ENCODE data around the gene UFSP1.

UFSP1 gene

GRCh38 chr7:100890653-100891567, 1.4 kb upstream of the UFSP1 start (continued):
- TF ChIP-seq ZNF8 (CRISPR knock-in tag; IDR thresholded peaks at IDR 0.05): no peak
- TF ChIP-seq, protein P1, sequence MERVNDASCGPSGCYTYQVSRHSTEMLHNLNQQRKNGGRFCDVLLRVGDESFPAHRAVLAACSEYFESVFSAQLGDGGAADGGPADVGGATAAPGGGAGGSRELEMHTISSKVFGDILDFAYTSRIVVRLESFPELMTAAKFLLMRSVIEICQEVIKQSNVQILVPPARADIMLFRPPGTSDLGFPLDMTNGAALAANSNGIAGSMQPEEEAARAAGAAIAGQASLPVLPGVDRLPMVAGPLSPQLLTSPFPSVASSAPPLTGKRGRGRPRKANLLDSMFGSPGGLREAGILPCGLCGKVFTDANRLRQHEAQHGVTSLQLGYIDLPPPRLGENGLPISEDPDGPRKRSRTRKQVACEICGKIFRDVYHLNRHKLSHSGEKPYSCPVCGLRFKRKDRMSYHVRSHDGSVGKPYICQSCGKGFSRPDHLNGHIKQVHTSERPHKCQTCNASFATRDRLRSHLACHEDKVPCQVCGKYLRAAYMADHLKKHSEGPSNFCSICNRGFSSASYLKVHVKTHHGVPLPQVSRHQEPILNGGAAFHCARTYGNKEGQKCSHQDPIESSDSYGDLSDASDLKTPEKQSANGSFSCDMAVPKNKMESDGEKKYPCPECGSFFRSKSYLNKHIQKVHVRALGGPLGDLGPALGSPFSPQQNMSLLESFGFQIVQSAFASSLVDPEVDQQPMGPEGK (CRISPR knock-in tag; IDR thresholded peaks at IDR 0.05; ENCODE audit: borderline replicate concordance): no peak
- no peak for TF ChIP-seq ZFP3 (CRISPR knock-in tag; IDR thresholded peaks at IDR 0.05)
- no peak for TF ChIP-seq ARNTL (CRISPR knock-in tag; IDR thresholded peaks at IDR 0.05; ENCODE audit: borderline replicate concordance, low read depth)
- no peak for TF ChIP-seq PPARA (CRISPR knock-in tag; IDR thresholded peaks at IDR 0.05; ENCODE audit: borderline replicate concordance)

- no peak for TF ChIP-seq ZFP3 (CRISPR knock-in tag; IDR thresholded peaks at IDR 0.05)
- ATAC-seq: no peak
Measured at GRCh38 chr7:100888291-100888987, 1.1 kb downstream of the UFSP1 start.

DNA sequence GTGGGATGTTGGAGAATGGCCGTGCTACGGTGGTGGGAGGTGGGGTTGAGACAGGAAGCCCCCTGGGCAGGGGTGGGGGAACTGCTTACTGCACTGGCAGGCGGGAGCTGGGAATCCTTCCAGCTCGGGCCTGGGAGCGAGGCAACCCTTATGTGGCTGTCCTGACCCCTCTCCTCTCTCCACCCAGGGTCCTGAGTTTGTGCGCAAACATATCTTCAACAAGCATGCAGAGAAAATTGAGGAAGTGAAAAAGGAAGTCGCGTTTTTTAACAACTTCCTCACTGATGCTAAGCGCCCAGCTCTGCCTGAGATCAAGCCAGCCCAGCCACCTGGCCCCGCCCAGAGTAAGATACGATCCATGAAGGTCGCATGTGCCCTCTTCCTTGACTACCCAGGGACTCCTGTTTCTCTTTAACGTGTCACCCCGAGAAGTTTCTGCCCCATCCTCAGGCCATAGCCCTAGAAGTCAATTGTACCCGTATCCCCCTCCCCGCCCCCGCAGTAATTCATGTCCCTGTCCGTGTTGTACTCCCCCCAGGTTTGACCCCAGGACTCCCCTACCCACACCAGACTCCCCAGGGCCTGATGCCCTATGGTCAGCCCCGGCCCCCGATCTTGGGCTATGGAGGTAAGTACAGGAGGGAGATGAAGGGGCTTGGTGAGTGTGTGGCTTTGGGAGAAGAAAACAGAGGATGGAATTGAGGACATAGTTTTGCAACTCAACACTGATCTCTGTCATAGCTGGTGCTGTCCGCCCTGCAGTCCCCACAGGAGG, 1.8 kb downstream of the UFSP1 start:
- no peak for ATAC-seq
- TF ChIP-seq OSR1 (CRISPR knock-in tag; IDR thresholded peaks at IDR 0.05): no peak
- TF ChIP-seq SNAI2 (CRISPR knock-in tag; IDR thresholded peaks at IDR 0.05): no peak
- TF ChIP-seq RARB (CRISPR knock-in tag; IDR thresholded peaks at IDR 0.05): no peak
- TF ChIP-seq CSRNP3 (CRISPR knock-in tag; IDR thresholded peaks at IDR 0.05): no peak

- no peak for ATAC-seq
- TF ChIP-seq CSRNP3 (CRISPR knock-in tag; IDR thresholded peaks at IDR 0.05): no peak
- no peak for TF ChIP-seq ISL1 (CRISPR knock-in tag; IDR thresholded peaks at IDR 0.05)
- TF ChIP-seq ZFP3 (CRISPR knock-in tag; IDR thresholded peaks at IDR 0.05): no peak
- no peak for TF ChIP-seq POU6F1 (CRISPR knock-in tag; IDR thresholded peaks at IDR 0.05; ENCODE audit: borderline replicate concordance, low read depth)
- no peak for TF ChIP-seq GLIS3 (CRISPR knock-in tag; IDR thresholded peaks at IDR 0.05)
- no peak for TF ChIP-seq SNAI2 (CRISPR knock-in tag; IDR thresholded peaks at IDR 0.05)
- no peak for TF ChIP-seq TCF4 (CRISPR knock-in tag; IDR thresholded peaks at IDR 0.05; ENCODE audit: borderline replicate concordance)
- TF ChIP-seq RARB (CRISPR knock-in tag; IDR thresholded peaks at IDR 0.05): no peak
- TF ChIP-seq ZNF565 (CRISPR knock-in tag; conservative IDR thresholded peaks at IDR 0.05; ENCODE audit: low read depth): no peak
- TF ChIP-seq PPARA (CRISPR knock-in tag; IDR thresholded peaks at IDR 0.05; ENCODE audit: borderline replicate concordance): no peak
- no peak for TF ChIP-seq ZFP30 (CRISPR knock-in tag; IDR thresholded peaks at IDR 0.05)
- no peak for TF ChIP-seq ZNF70 (CRISPR knock-in tag; IDR thresholded peaks at IDR 0.05)
- no peak for TF ChIP-seq CSDC2 (CRISPR knock-in tag; IDR thresholded peaks at IDR 0.05)
- TF ChIP-seq TOX (CRISPR knock-in tag; IDR thresholded peaks at IDR 0.05; ENCODE audit: borderline replicate concordance): no peak
- TF ChIP-seq, protein P2, sequence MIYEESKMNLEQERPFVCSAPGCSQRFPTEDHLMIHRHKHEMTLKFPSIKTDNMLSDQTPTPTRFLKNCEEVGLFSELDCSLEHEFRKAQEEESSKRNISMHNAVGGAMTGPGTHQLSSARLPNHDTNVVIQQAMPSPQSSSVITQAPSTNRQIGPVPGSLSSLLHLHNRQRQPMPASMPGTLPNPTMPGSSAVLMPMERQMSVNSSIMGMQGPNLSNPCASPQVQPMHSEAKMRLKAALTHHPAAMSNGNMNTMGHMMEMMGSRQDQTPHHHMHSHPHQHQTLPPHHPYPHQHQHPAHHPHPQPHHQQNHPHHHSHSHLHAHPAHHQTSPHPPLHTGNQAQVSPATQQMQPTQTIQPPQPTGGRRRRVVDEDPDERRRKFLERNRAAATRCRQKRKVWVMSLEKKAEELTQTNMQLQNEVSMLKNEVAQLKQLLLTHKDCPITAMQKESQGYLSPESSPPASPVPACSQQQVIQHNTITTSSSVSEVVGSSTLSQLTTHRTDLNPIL (CRISPR knock-in tag; IDR thresholded peaks at IDR 0.05; ENCODE audit: low read depth): no peak
- TF ChIP-seq ESRRG (CRISPR knock-in tag; IDR thresholded peaks at IDR 0.05): no peak
- no peak for TF ChIP-seq ARNTL (CRISPR knock-in tag; IDR thresholded peaks at IDR 0.05; ENCODE audit: borderline replicate concordance, low read depth)
Measured at GRCh38 chr7:100886936-100887515, 2.5 kb downstream of the UFSP1 start.

All from SK-N-SH treated with all-trans-retinoic acid at 6 μM for 48 hours (cell line).